Stomach (tissue), 4 donors: Measurements from ENCODE around the gene SPATA6.

Experiments used
- POLR2A ChIP-seq, 4 donors: fragments of 450-650 bp; IDR thresholded peaks; one replicate each; pipeline ENCODE4 v1.6.1; 2016; ENCODE audit warnings: antibody characterized with exemption in 4 of 4, control low read depth in 2 of 4, mild to moderate bottlenecking in 1 of 4, moderate library complexity in 1 of 4
- TF ChIP-seq, protein P1 (sequence below), 7 experiments: fragments of 450-650 bp in 4 of 7; fragments of 200-600 bp in 3 of 7; sonication (generic) in 3 of 7; IDR thresholded peaks; one replicate each; pipeline ENCODE4 v1.5.1; 2016 to 2019; ENCODE audit warnings: antibody characterized with exemption in 7 of 7, control low read depth in 2 of 7, mild to moderate bottlenecking in 1 of 7

GRCh38 chr1:48309564-48310082, 162.4 kb downstream of the SPATA6 start:
- no peak for TF ChIP-seq POLR2A (IDR thresholded peaks at IDR 0.05)
- TF ChIP-seq, protein P1, sequence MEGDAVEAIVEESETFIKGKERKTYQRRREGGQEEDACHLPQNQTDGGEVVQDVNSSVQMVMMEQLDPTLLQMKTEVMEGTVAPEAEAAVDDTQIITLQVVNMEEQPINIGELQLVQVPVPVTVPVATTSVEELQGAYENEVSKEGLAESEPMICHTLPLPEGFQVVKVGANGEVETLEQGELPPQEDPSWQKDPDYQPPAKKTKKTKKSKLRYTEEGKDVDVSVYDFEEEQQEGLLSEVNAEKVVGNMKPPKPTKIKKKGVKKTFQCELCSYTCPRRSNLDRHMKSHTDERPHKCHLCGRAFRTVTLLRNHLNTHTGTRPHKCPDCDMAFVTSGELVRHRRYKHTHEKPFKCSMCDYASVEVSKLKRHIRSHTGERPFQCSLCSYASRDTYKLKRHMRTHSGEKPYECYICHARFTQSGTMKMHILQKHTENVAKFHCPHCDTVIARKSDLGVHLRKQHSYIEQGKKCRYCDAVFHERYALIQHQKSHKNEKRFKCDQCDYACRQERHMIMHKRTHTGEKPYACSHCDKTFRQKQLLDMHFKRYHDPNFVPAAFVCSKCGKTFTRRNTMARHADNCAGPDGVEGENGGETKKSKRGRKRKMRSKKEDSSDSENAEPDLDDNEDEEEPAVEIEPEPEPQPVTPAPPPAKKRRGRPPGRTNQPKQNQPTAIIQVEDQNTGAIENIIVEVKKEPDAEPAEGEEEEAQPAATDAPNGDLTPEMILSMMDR (IDR thresholded peaks at IDR 0.05) = no peak
